NCI-H82 treated with DMSO at 0.1 percent for 48 hours (cell line): Measurements from ENCODE around the gene BOD1L2.

ENCODE experiments used
- DNase-seq: peaks from one replicate; lab custom pipeline; 2025; ENCODE audit not compliant: unreplicated experiment; lab: John Stamatoyannopoulos, UW

The BOD1L2 gene

GRCh38 chr18:57146956-57147636 is at the start of gene BOD1L2:
Gene BOD1L2 (plus strand): TSS chr18:57147087. CDS start chr18:57147313, 226 bp downstream.
- DNase-seq = no peak

DNA sequence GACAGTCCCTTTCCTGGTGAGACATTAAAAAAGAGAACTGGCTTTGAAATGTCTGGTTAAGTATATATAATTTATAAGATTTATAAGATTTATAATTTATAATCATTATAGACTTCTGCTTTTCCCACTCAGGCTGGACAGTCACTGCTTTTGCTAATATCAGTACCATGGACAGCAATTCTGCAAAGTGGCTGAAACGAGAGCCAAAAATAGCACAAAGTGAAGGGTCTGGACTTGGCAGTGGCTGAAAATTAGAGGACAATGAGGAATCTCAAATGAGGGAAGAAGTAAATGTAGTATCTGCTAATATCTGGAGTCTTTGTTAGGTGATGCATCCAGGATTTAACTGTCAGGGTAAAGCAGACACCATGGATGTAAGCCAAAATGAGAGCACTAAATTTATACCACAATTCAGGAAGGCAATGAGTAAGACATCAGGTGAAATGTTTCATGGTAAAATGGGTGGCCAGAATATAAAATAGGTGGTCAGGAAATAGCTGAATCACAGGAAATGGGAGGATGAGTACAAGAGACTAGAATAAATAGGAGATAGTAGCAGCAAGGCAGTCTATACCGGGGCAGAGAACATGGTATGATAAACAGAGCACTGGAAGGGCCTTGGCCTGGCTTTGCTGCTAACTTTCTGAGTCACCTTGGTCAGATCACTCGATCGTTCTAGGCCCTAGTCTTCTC is 39.6 kb upstream of the BOD1L2 start:
- no peak for DNase-seq

GRCh38 chr18:57110290-57110689 is 36.6 kb upstream of the BOD1L2 start:
- no peak for DNase-seq

DNA sequence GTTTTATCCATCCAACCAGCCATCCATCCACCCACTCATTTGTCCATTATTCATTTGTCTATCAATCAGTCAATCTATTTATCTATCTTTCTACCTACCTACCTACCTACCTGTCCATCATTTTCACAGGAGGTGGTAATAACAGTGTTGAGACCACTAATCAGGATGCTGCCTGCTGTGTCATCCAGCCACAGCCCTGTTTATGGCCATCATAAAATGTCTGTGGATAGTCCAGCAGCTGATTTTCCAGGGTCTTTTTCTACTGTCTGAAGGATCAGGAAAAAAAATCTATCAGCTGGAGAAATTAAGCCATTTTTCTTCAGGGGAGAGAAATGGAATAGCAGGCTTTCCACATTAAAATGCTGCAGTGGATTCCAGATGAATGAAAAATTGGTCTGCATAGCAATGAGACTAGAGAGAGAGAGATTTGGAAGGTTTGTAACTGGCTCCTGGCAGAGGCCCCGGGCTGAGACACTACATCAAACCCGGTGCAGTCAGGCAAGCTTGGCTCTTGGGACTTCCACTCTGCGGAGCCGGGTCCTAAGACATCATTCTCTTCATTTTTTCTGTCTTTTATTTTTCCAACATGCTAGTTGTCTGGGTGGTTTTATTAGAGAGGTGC is 33.0 kb upstream of the BOD1L2 start:
- no peak for DNase-seq

- DNase-seq = no peak
Observed at GRCh38 chr18:57116598-57117132, 30.2 kb upstream of the BOD1L2 start.

DNA sequence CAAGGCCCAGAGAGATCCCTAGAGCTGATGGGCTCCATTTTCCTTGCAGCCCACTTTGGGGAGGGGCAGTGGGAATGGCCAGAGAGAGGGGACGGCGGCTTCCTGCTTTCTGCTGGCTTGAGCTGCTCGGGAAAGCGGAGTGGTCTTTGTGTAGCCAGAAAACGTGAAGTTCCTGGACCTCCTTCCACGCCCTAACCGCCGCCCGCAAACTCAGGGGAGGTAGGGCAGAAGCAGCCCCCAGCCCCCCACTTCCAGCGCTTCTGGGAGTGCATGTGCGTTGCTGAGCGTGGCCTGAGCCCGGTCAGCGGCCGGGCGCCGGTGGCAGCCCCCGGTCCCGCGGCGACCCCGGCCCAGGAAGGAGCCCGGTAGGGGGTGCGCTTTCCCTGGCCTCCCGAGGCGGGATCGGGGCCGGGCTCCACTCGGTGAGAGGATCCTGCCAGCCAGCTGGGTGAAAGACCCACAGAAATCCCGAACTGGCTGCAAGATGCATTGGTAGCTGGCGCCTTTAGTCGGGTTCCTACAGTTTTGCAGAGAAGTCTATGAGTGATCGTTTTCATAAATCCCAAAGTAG is 25.3 kb upstream of the BOD1L2 start:
- no peak for DNase-seq

GRCh38 chr18:57122936-57123510 is 23.9 kb upstream of the BOD1L2 start:
- DNase-seq = no peak

DNA sequence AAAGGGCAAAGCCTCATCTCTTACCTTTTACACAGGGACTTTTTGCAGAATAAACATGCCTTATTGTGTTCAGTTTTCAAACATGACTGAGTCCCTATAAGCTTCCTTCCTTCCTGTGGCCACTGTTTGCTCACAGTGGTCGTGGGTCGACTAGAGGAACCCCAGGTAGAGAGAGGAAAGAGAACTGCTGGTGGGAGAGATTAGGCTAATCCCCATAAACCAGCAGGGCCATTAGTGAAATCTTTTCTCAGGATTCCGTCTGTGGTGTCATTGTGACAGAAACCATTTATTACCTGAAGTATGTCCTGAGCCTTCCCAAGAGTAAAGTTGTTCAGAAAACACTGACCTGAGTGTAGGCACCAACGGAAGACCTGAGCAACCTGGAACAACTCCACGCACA is 21.3 kb upstream of the BOD1L2 start:
- peak; percentile 18 for DNase-seq

DNA sequence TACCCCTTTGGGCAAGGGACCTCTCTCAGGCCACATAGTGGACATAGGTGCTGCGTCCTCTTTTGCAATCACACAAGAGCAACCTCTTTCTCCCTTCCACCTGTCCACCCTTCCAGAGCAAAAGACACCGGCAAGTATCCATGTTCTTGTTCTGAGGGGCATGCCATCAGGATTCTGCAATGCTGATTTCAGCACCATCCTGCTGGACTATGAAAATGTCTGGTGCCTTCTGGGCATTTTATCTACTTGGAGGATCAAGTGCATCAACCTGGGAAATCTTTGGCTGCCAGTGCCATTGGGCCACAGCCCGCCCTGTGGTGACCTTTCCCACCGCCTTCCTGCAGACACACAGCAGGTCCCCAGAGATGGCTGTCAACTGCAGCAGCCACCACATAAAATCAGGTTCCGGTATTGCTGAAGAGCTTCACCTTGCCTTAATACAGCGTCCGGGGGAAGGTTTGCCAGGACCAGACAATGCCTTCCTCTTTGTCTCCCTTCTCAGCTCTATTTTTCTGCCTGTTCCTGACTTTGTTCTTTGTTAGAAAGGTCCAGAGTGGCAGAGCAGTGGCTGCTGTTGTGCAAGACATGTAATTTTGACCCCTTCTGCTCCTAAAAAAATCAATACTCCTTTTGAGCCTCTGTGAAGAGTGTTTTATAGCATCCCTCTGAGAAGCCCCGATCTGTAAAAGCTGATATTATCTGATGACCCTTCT is 18.5 kb upstream of the BOD1L2 start:
- DNase-seq = no peak

DNA sequence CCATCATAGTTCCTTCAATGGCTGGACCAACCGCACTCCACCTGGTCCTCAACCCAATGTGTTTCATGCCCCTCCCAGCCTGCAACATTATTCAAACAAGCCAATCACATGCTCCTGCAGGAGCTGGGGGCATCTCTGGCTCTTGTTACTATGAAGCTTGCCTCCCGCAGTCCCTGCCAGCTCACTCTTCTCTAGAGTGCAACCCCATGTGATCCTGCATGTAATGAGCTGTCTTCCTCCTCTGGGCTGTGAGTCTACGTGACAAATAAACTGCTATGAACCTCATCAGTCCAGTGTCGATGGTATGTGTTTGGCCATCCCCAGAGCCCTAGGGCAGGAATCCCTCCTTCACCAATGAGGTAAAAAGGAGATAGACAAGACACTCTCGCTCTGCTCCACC is 15.8 kb upstream of the BOD1L2 start:
- DNase-seq = no peak

DNA sequence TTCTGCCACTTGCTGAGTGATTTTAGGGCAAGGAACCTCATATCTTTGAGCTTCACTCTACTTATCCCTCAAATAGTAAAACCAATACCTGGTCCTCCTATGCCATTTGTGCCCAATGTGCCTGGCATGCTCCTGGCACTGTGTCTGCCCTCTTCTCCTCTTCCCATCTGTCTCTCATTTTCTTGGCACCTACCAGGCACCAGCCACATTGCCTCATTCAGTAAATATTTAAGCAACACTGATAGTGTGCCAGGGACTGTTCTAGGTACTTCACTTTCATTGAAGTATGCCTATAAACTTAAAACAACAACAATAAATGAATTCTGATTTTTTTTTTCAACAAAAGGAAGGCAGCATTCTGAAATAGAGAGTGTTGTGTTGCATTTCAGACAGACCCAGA is 15.1 kb upstream of the BOD1L2 start:
- no peak for DNase-seq

DNA sequence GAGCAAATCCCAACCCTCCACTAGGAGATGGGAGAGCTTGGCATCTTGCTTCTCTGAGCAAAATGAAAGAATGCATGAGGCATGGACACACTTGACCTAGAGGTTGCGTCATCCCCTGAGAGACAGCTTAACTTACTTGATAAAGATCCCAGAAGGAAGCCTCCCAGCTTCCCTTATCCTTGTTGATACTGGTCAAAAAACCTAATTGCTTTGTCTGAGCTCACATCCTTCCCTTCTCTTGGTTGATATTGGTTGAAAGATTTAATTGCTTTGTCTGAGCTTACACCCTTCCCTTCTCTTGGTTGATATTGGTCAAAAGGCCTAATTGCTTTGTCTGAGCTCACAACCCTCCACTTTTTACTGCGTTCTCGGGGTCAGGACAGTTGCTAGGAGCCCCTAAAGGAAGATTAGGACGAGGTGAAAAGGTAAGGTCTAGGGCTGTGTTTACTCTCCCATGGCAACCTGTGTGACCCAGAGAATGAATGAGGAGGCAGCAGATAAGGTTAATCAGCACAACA is 12.2 kb upstream of the BOD1L2 start:
- DNase-seq = no peak

GRCh38 chr18:57135699-57136098 is 11.2 kb upstream of the BOD1L2 start:
- DNase-seq = no peak

DNA sequence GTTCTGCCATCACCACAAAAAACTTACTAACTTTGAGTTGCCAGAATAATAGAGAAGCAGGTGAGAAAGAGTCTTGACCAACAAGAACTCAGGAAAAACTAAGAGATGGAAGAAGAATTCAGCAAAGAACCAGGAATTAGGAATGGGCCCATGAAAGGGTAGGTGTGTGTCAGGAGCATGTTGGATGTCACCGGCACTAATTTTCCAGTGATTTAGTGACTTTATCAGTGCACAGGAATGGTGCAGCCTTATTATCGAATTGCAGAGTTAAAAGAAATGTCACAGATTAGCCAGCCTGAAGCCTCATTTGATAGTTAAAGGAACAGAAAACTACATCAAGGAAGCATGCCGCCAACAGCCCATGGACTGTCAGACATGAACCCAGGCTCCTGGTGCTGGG is 9.0 kb upstream of the BOD1L2 start:
- no peak for DNase-seq

DNA sequence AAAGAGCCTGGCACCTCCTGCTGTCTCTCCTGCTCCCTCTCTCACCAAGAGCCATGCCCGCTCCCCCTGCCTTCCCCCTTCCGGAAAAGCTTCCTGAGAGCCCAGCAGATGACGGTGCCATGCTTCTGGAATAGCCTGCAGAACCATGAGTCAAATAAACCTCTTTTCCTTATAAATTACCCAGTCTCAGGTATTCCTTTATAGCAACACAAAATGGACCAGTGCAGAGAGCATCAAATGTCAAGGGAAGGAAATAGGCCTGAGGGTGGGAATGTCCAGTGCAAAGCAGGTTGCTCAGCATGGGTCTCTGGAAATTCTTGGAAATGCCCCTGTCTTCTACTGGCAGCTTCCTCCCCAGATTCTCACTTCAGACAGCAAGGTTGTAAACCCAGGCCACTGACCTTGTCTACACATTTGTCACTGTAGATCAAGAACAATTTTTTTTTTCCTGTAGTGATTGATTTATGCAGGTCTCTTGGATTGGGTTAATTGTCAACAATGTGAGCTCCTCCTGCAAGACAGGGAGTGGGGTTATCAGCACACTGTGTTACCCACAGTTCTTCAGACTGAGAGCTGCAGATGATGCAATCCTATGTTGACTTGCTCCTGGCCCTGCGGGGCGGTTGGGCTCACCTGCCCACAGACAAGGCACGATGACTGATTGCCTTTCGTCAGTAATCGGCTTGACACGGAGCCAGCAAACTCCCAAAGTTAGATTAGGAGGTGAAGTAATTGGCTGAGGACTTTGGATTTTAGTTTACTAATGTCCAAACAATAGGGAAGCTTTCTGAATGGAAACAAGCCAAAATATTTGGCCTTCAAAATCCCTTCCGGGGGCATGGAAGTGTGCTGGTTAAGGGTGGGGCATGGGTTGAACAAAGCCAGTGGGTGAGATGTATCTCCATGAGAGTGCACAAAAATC is 5.4 kb upstream of the BOD1L2 start:
- peak; percentile 94 for DNase-seq

GRCh38 chr18:57142324-57142723 is 4.6 kb upstream of the BOD1L2 start:
- DNase-seq = no peak

- no peak for DNase-seq
Observed at GRCh38 chr18:57143265-57143664, 3.6 kb upstream of the BOD1L2 start.

DNA sequence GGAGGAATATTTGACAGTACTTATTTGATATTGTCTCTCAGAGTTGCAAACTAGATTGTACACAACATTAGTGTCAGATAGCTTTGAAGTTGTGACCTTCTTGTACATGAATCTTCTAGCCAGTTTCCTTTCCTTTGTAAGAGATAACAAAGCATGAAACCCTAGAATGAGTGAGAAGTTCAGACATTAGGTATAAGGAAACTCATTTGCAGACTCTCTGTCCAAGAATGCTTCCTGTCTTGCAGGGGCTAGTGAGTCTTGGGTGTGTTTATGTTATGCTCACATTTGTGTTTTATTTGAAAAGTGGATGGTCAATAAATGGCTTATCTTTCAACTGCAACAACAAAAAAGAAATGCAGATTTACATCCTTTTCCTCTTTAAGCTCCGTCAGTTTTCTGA is 1.4 kb downstream of the BOD1L2 start:
- DNase-seq = no peak

DNA sequence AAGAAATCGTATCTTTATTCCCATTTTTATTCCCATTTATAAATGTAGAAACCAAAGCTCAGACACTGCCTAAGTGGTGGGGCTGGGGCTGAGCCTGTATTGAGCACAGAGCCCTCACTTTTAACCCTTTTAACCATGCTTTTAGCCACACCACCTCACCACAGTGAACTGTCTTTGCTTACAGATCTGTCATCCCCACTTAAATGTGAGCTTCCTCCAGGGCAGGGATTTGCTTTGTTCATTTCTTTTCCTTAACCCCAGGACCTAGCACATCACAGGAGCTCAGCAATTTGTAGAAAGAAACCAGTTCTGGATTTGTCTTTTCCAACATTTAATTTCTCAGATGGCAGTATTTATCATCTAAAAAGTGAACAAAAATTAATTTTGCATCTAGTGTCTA is 2.2 kb downstream of the BOD1L2 start:
- DNase-seq = no peak

- DNase-seq = no peak
Observed at GRCh38 chr18:57149531-57149930, 2.6 kb downstream of the BOD1L2 start.
